Progenitor cell of endocrine pancreas (in vitro differentiated cells): ENCODE data around the gene MBP. TPM values are rescaled to one million over a fixed set of nuclear protein-coding genes. Genes with fewer than 3 reads are reported as not detected.
A peak's percentile ranks its signal among the peaks of the same experiment; 100 is the strongest.

ENCODE experiments used
- DNase-seq: peaks from one replicate; pipeline ENCODE4 v3.0.0; 2021; ENCODE audit warnings: low spot score; ENCODE audit not compliant: unreplicated experiment
- H3K27ac Mint-ChIP-seq: 2 replicates; pipeline ENCODE4 v1.8.0; 2021; ENCODE audit warnings: mild to moderate bottlenecking, moderate library complexity, mixed read lengths
- H3K27me3 Mint-ChIP-seq: 2 replicates; pipeline ENCODE4 v1.8.0; 2021; ENCODE audit warnings: mixed read lengths
- H3K36me3 Mint-ChIP-seq: 2 replicates; pipeline ENCODE4 v1.8.0; 2022; ENCODE audit warnings: mixed read lengths; ENCODE audit not compliant: insufficient read depth
- H3K4me1 Mint-ChIP-seq: 2 replicates; pipeline ENCODE4 v1.8.0; 2021; ENCODE audit warnings: low read depth, mixed read lengths
- H3K4me3 Mint-ChIP-seq: 2 replicates; pipeline ENCODE4 v1.8.0; 2021; ENCODE audit warnings: low read depth, mild to moderate bottlenecking, moderate library complexity, mixed read lengths
- H3K9me3 Mint-ChIP-seq: 2 replicates; pipeline ENCODE4 v1.8.0; 2021; ENCODE audit warnings: low read depth, mixed read lengths
- total RNA-seq: library from RNA; stranded (reverse); gene quantifications from 2 replicates; pipeline ENCODE4 v1.2.1, GENCODE V29; 2021
- TF ChIP-seq, protein P1 (sequence below): fragments of 200-600 bp; sonication (generic); IDR thresholded peaks from one replicate; pipeline ENCODE4 v1.5.0; 2021; ENCODE audit warnings: antibody characterized with exemption, mild to moderate bottlenecking; ENCODE audit not compliant: unreplicated experiment

MBP gene
- total RNA-seq, 1 donor from 2014 or later, result 38.4 TPM

DNA sequence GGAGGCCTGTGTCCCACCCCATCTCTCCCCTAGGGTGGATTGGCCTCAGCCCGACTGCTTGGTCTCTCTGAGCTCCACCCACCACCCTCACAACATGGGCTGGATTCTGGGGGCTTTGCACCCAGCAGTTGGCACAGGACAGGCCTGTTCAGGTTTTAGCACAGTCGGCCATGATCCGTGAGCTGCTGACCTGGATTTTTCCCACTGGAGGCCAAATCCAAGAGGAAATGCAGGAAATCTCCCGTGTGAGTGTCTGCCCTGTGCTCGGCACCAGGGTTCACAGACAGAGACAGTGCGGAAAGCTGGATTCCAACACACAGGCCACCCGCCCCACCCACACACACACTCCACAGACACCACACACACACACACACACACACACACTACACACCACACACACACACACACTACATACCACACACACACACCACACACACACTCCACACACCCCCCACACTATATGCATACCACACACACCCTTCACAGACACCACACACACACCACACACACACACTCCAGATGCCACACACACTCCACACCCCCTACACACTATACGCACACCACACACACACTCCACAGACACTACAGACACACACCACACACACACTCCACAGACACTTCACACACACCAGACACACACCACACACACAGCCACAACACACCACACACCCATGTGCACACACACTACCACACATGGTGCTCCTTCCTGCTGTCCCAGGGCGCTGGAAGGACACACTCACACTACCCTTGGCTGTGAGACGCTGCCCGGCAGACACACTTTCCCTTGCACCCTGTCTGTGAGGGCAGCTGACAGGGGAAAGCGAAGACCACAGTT is 14.1 kb downstream of the MBP start:
- Mint-ChIP-seq H3K9me3 (no peaks in the 10 kb centered on the region), H3K27me3 (no peaks in the 10 kb centered on the region), H3K4me1 (peaks cover 26% of the 10 kb centered on the region), H3K27ac (no peak overlapping the region), H3K4me3 (no peak overlapping the region), H3K36me3 (peaks cover 10% of the 10 kb centered on the region)
- TF ChIP-seq, protein P1, sequence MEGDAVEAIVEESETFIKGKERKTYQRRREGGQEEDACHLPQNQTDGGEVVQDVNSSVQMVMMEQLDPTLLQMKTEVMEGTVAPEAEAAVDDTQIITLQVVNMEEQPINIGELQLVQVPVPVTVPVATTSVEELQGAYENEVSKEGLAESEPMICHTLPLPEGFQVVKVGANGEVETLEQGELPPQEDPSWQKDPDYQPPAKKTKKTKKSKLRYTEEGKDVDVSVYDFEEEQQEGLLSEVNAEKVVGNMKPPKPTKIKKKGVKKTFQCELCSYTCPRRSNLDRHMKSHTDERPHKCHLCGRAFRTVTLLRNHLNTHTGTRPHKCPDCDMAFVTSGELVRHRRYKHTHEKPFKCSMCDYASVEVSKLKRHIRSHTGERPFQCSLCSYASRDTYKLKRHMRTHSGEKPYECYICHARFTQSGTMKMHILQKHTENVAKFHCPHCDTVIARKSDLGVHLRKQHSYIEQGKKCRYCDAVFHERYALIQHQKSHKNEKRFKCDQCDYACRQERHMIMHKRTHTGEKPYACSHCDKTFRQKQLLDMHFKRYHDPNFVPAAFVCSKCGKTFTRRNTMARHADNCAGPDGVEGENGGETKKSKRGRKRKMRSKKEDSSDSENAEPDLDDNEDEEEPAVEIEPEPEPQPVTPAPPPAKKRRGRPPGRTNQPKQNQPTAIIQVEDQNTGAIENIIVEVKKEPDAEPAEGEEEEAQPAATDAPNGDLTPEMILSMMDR, result no peak
- no peak for DNase-seq

DNA sequence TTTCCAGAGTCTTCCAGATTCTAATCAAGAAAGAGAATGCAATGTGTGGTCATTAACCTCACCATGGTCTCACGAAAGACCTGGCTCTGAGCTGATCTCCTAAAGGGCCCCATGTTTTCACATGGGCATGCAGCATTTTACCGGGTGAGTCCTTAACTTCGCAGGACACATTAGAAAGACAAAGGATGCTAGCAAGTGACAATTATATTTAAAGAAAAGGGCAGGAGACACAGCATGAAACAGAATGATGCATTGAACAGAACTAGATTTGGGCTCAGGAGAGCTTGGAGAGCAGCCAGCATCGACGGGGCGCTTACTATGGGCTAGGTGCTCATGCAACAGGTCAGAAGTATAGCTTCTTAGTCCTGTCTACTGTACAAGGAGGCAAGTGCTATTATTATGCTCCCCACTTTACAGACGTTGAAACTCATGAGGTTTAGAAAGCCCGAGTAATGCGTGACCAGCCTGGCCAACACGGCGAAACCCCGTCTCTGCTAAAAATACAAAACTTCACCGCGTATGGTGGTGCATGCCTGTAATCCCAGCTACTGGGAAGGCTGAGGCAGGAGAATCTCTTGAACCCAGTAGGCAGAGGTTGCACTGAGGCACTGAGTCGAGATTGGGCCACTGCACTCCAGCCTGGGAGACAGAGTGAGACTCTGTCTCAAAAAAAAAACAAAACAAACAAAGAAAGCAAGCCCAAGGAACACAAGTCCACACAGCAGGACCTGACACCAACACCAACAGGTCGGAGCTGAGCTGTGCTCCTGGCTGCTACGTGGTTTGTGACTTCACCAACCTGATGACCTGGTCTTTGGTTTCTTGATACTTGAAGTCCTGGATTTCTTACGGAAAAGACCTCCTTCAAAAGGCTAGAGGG is 16.1 kb downstream of the MBP start:
- Mint-ChIP-seq H3K4me1 (peaks cover 31% of the 10 kb centered on the region), H3K4me3 (no peak overlapping the region), H3K27me3 (no peaks in the 10 kb centered on the region), H3K9me3 (no peaks in the 10 kb centered on the region), H3K27ac (peak overlapping the region; percentile 62), H3K36me3 (peaks cover 11% of the 10 kb centered on the region)
- TF ChIP-seq, protein P1, result no peak
- no peak for DNase-seq

DNA sequence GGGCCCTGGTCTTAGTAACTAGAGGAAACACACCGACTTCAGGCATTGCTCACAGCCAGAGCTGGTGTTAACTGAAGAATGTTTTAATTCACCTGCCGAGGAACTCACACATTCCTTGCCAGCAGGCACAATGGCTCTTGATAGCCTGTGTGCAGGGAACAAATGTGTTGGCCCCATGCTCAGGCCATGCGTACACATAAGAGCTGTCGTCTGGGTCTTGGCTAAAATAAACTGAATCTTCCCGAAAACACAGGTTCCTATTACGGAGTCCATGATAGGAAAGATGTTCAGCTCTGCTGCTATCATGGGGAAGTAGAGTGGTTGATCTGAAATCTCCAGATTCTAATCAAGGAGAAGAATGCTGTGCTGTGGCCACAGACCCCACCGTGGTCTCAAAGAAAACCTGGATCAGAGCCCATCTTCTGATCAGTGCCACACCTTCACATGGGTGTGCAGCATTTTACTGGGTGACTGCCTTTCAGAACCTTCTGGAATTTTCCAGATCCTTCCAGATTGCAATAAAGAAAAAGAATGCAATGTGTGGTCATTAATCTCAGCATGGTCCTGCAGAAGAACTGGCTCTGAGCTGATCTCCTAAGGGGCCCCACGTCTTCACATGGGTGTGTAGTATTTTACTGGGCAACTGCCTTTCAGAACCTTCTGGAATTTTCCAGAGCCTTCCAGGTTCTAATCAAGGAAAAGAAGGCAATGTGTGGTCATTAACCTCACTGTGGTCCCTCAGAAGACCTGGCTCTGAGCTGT is 17.2 kb downstream of the MBP start:
- no peaks in the 10 kb centered on the region for H3K27me3 Mint-ChIP-seq
- TF ChIP-seq, protein P1, result no peak
- H3K9me3 Mint-ChIP-seq, result no peaks in the 10 kb centered on the region
- H3K36me3 Mint-ChIP-seq, result peaks cover 5% of the 10 kb centered on the region
- peak overlapping the region; percentile 97 for H3K27ac Mint-ChIP-seq
- peak overlapping the region; percentile 30 for H3K4me3 Mint-ChIP-seq
- H3K4me1 Mint-ChIP-seq, result peaks cover 29% of the 10 kb centered on the region
- DNase-seq, result no peak

DNA sequence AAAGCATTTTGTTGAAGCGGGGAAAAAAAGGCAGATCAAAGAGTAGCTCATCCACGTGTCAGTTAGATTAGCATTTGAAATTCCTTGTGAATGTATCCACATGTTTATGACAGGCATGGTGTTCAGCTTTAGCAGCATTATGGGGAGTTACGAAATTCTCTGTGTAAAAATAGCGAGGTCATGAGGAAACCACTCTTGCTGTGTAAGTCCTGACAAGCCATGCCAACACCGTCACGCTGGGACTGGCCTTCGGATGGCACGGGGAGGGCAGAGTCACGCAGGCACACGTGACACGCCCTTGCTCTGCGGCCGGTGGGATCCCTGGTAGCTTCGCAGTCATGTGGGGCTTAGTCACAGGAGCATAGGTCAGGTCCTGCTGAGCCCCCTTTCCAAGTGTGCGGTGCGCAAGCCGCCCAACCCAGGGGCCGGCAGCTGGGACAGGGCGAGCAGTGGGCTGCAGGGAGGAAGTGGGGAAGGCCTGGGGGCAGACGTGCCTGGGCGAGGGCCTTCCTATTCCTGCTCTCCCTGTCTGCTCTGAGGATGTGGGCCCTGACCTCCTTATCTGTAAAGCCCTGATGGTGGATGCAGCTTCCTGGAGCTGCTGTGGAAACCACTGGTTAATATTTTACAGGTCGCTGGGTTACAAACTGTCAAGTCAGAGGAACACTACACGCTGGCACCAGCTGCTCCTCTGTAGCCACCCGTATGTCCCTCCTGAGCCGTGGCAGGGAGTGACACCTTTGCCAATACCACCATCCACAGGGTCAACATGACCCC is 18.0 kb downstream of the MBP start:
- TF ChIP-seq, protein P1, result no peak
- peak overlapping the region; percentile 30 for H3K4me3 Mint-ChIP-seq
- H3K36me3 Mint-ChIP-seq, result peaks cover 6% of the 10 kb centered on the region

More for the DNA sequence above, 18.0 kb downstream of the MBP start:
- no peaks in the 10 kb centered on the region for H3K9me3 Mint-ChIP-seq
- H3K4me1 Mint-ChIP-seq, result peaks cover 29% of the 10 kb centered on the region
- no peaks in the 10 kb centered on the region for H3K27me3 Mint-ChIP-seq
- DNase-seq, result no peak
- peak overlapping the region; percentile 97 for H3K27ac Mint-ChIP-seq
